GM19452 (cell line): ENCODE results near the gene ZBTB37.
"Not testable (repeated sequence)": the region's sequence is repeated elsewhere in the genome, so short reads cannot be mapped to it uniquely, and the experiment has no call there.

Experiments
- ATAC-seq: cut with Tn5 transposase; IDR thresholded peaks from one replicate; pipeline ENCODE4 v1.9.1; 2021; ENCODE audit not compliant: unreplicated experiment

Gene ZBTB37, protein sequence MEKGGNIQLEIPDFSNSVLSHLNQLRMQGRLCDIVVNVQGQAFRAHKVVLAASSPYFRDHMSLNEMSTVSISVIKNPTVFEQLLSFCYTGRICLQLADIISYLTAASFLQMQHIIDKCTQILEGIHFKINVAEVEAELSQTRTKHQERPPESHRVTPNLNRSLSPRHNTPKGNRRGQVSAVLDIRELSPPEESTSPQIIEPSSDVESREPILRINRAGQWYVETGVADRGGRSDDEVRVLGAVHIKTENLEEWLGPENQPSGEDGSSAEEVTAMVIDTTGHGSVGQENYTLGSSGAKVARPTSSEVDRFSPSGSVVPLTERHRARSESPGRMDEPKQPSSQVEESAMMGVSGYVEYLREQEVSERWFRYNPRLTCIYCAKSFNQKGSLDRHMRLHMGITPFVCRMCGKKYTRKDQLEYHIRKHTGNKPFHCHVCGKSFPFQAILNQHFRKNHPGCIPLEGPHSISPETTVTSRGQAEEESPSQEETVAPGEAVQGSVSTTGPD

GRCh38 chr1:173868266-173869020 is at the start of gene ZBTB37:
TSS of gene ZBTB37 (plus strand) at chr1:173868380. CDS start at chr1:173870226, 1,846 bp downstream.
- ATAC-seq, result peak; percentile 60

DNA sequence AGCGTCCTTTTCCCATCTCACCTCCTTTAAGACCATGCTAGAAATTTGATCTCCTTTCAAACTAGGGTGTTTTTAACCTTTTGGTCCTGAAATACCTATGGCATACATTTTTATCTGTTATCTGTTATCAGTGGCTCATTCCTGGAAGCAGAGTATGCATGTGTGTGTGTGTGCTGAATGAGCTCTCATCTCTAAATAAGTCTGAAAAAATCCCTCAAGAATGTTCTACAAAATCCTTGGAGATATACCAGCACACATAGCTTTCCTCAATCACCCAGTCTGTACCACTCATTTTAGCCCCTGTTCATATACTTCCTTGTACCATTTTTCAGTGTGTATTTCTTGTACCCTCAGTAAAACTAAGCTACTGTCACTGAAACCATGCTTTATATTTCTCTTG is 49.7 kb upstream of the ZBTB37 start:
- ATAC-seq, result no peak

DNA sequence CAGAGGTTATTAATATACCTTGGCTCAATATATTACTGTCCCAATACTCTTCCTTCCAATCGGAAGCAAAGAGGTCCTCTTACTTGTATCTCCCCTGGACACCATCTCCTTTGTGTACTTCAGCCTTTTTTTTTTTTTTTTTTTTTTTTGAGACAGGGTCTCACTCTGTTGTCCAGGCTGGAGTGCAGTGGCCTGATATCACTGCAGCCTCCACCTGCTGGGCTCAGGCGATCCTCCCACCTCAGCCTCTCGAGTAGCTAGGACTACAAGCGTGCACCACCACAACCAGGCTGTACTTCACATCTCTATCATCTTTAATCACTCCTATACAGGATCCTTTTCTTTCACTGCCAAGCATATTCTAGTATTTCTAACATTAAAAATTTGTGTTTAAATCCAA is 46.5 kb upstream of the ZBTB37 start:
- no peak for ATAC-seq

DNA sequence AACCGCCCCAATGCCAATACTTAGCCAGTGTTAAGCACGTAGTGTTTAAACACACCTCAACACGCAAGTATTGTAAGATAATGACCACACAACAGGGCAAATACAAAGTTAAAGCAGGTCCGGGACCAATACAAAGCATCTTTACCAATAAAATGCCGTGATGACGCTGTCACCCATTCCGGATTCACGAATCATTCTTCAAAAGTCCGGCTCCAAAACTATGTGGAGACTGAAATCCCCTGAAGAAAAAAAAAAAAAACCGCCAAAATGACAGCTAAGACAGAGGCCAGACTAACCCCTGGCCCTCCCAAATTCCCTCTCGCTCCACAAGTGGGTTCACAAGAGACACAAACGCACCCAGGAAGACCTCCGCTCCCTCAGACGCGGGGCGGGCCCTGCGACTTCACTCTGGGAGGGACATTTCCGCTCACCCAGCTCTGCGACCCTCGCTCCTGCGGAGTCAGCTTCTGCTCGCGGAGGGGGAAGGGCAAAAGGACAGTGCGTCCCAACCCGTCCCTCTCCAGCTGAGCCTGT is 44.3 kb upstream of the ZBTB37 start:
- peak; percentile 51 for ATAC-seq

- ATAC-seq, result peak; percentile 83
Measured at GRCh38 chr1:173824315-173825081, 43.7 kb upstream of the ZBTB37 start, which contains the start of the genes CENPL and DARS2. TSS of gene CENPL (minus strand) at chr1:173824883. CDS start at chr1:173811299, 13,584 bp downstream. TSS of gene DARS2 (plus strand) at chr1:173824673. CDS start at chr1:173825230, 557 bp downstream.

DNA sequence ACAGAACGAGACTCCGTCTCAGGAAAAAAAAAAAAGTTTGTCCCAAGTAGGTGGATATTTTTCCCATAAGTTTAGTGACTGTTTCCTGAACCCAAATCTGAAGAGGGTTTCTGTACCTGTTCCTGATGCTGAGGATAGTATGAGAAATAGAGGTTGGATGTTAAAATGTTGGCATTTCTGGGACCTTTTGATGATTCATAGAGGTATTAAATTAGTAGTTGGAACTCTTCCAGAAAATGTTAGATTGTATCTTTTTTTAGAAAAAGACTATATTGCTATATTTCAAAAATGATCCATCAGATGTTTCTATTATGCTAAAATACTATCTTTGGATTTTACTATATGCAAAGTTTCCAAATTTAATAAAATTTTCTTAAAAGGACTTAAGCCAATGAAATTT is 40.6 kb upstream of the ZBTB37 start:
- no peak for ATAC-seq

- ATAC-seq, result no peak
Measured at GRCh38 chr1:173832748-173833147, 35.4 kb upstream of the ZBTB37 start.

DNA sequence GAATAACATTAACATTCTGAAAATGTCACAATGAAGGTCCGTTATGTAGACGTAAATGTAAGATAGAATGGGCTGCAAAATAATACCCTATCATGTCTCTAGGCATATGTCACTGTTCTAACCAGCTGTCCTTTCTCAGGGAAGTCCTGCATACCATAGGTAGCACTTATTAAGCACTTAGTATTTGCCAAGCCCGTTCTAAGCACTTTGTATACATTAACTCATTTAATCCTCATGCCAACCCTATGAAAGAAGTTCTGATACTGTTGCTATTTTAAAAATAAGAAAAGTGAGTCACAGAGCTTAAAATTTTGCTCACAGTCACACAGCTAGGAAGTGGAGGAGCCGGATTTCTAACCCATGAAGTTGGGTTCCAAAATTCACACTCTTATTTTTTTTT is 16.1 kb upstream of the ZBTB37 start:
- no peak for ATAC-seq

GRCh38 chr1:173853074-173853473 is 15.1 kb upstream of the ZBTB37 start:
- no peak for ATAC-seq

GRCh38 chr1:173856014-173856413 is 12.2 kb upstream of the ZBTB37 start:
- no peak for ATAC-seq

DNA sequence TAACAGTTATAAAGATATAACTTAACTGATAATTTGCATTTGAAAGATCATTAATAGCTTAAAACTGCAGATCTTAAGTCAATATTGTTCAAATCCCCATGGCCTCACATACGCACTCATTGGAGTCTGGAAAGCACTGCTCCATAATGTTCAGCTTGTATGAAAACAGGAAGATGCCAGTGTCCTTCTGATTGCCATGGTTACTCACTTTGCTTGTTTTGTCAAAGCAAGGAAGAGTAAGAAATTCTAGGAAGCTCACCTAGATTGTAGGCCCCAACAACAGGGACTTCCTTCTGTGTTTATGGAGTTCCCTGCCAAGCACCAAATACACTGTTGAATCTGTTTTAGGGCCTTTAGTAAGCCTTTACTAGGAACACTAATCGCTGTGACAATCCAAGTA is 11.3 kb upstream of the ZBTB37 start:
- no peak for ATAC-seq

DNA sequence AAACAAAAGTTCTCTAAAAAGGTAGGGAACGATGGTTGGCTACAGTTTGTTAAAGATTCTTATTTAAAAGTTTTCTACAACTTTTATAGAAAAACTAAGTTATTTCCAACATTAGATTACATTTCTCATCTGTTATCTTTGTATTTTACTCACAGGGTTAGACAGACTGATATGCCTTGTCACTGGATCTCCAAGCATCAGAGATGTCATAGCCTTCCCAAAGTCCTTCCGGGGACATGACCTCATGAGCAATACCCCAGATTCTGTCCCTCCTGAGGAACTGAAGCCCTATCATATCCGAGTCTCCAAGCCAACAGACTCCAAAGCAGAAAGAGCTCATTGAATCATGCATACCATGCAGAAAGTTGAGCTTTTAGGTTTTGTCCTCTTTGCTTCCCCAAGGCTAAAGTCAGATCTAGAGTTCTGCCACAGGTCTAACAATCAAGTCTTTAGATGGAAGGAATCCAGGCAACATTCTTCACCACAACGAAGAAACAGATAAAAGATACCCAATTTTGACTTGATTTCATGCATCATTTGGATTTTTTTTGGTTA is 10.7 kb upstream of the ZBTB37 start:
- no peak for ATAC-seq

DNA sequence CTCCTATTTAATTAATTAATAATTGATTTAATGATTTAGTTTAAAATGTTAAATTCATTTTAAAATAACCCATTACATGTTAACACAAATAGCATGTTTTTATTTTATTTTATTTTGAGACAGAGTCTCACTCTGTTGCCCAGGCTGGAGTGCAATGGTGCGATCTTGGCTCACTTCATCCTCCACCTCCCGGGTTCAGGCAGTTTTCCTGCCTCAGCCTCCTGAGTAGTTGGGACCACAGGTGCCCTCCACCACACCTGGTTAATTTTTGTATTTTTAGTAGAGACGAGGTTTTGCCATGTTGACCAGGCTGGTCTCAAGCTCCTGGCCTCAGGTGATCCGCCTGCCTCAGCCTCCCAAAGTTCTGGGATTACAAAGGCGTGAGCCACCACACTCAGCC is 8.6 kb upstream of the ZBTB37 start:
- not testable (repeated sequence) for ATAC-seq

- no peak for ATAC-seq
Measured at GRCh38 chr1:173860065-173860464, 8.1 kb upstream of the ZBTB37 start.

GRCh38 chr1:173861731-173862145 is 6.4 kb upstream of the ZBTB37 start:
- no peak for ATAC-seq

- ATAC-seq, result not testable (repeated sequence)
Measured at GRCh38 chr1:173862146-173862768, 5.9 kb upstream of the ZBTB37 start.

DNA sequence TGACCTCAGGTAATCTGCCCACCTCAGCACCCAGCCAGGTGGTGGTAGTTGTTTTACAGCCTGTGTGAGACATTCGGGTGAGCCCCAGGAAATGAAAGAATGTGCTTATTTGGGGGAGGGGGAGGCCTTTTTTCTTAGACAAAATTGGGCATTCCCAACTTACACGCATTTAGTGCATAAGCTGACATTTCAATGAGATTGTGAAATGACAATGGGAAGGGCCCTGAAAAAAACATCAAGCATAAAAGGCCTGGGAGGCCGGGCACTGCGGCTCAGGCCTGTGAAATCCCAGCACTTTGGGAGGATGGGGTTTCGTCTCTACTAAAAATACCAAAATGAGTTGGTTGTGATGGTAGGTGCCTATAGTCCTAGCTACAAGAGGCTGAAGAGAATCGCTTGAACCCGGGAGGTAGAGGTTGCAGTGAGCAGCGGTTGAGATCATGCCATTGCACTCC is 5.4 kb upstream of the ZBTB37 start:
- ATAC-seq, result no peak

DNA sequence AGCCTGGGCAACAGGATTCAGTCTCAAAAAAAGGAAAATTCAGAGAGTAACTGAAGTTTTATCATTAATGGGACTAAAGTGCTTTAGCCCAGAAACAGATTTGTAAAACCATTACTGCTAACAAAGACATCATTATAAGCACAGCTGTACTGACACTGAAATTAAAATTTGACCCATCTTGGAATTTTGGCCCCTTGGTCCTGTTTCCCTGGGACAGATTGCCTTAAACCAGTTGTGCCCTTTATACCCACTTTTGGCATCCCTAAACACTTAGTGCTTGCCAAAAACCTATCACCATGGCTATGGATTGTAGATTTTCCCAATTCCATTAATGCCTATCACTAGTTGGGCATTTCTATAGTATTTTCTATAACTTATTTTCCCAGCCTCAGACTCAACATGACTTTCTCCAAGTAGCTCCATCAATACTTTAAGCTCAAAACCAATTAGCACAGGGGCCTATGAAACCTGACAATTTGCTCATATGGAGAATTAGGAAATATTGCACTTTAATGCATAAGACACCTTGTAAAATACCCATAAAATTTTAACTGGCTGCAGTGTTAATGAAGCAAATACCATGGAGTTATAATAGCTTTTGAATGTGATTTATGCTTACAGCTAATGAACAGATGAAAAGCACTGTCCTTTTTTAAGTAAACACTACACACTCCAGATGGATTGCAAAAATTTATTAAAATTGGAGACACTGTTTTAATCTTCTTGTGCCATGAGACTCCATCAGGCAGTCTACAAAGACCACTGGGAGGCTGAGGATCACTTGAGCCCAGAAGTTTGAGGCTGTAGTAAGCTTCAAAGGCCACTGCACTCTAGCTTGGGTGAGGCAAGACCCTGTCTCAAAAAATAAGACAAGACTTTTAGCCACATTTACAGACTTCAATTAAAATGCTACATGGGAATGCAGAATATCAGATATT is 4.7 kb upstream of the ZBTB37 start:
- ATAC-seq, result no peak
